ENCODE data around the gene CLCN7.

- TF ChIP-seq RAD21 (IDR thresholded peaks at IDR 0.05; ENCODE audit: low read length) (no peak), POLR2AphosphoS5 (IDR thresholded peaks at IDR 0.05; ENCODE audit: low read depth, low read length) (no peak), JUND (IDR thresholded peaks at IDR 0.05) (no peak), ZBTB33 (IDR thresholded peaks at IDR 0.05; ENCODE audit: borderline replicate concordance, low read depth) (no peak), CTCF (IDR thresholded peaks at IDR 0.05) (no peak), USF2 (IDR thresholded peaks at IDR 0.05; ENCODE audit: borderline replicate concordance, low read depth, low read length) (no peak), RCOR1 (IDR thresholded peaks at IDR 0.05; ENCODE audit: low read length) (no peak), IRF3 (IDR thresholded peaks at IDR 0.05; ENCODE audit: low read depth, low read length) (no peak), MAX (IDR thresholded peaks at IDR 0.05; ENCODE audit: low read depth) (no peak)
Observed at GRCh38 chr16:1438229-1439057, 36.4 kb downstream of the CLCN7 start.

All from SK-N-SH (cell line).